ENCODE measurements around the gene MRPL40. TPM values are rescaled to one million over a fixed set of nuclear protein-coding genes. Genes with fewer than 3 reads are reported as not detected.

The MRPL40 gene
- total RNA-seq, 2 experiments from 2014 or later = 10.7 to 11.3 TPM

DNA sequence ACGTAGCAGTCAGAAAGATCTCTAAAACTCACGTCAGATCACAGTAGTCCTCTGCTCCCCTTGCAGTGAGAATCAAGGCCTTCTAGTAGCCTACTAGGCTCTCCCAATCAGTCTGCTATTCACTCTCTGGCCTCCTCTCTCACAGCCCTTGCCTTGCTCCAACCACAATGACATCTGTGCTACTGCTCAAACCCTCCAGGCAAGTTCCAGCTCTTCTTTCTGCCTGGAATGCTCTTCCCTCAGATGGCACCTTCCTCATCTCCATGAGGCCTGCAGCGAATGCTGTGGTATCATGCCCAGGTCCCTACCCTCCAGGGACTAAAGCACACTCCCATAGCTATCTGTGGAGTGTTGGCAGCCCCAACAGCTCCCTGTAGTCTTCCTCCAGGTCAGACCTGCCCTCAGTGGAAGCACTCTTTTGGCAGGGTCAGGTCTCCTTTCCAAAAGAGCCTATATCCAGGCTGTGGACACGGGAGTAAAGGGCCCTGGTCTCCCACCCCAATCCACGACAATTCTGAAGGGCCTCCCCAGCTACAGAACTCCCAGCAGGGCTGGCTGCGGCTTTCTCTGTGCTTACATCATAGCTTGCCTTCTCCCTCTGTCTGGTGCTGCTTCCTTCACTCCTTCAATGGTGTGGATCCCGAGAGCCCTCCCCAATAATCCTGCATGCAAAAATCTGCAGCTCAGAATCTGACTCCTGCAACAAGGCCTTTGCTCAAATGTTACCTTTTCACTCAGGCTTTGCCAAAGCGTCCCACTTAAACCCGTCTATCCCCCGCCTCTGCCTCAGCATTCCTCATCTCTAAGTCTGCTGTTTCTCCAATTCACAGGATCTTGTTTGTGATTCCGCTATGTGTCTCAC lies 9.7 kb upstream of the MRPL40 start:
- Mint-ChIP-seq H3K27me3 (no peaks in the 10 kb centered on the region), H3K27ac (peak overlapping the region; percentile 82), H3K4me1 (ENCODE audit: low read depth) (peaks cover 91% of the 10 kb centered on the region), H3K36me3 (ENCODE audit: low read depth) (peaks cover 6% of the 10 kb centered on the region), H3K9me3 (no peaks in the 10 kb centered on the region), H3K4me3 (peak overlapping the region; percentile 12)
- H3K36me3 ChIP-seq (ENCODE audit: insufficient read depth, low read length) = peaks cover 16% of the 10 kb centered on the region
- ChIA-PET CTCF (no interaction called here), POLR2A (interaction anchor here (1.6 kb wide), 1 partner anchor 9 kb away, joined by 10 read pairs; the partner anchor contains the start of genes HIRA and MRPL40)
- TF ChIP-seq, protein P1, sequence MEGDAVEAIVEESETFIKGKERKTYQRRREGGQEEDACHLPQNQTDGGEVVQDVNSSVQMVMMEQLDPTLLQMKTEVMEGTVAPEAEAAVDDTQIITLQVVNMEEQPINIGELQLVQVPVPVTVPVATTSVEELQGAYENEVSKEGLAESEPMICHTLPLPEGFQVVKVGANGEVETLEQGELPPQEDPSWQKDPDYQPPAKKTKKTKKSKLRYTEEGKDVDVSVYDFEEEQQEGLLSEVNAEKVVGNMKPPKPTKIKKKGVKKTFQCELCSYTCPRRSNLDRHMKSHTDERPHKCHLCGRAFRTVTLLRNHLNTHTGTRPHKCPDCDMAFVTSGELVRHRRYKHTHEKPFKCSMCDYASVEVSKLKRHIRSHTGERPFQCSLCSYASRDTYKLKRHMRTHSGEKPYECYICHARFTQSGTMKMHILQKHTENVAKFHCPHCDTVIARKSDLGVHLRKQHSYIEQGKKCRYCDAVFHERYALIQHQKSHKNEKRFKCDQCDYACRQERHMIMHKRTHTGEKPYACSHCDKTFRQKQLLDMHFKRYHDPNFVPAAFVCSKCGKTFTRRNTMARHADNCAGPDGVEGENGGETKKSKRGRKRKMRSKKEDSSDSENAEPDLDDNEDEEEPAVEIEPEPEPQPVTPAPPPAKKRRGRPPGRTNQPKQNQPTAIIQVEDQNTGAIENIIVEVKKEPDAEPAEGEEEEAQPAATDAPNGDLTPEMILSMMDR (IDR thresholded peaks at IDR 0.05) = no peak
- no peaks in the 10 kb centered on the region for H3K27me3 ChIP-seq (ENCODE audit: control insufficient read depth in 1 of 2, insufficient read depth in 2 of 2, low read length in 2 of 2)
- H3K4me1 ChIP-seq (ENCODE audit: insufficient read depth, low read length) = peaks cover 57% of the 10 kb centered on the region
- no peaks in the 10 kb centered on the region for H3K9me3 ChIP-seq (ENCODE audit: control insufficient read depth in 1 of 2, insufficient read depth in 1 of 2, low read length in 2 of 2)
- no peak for ATAC-seq (ENCODE audit: poor library complexity)
- no peak for DNase-seq
- no peak overlapping the region for H3K27ac ChIP-seq (ENCODE audit: low read depth in 1 of 2, low read length in 2 of 2)
- no peak overlapping the region for H3K4me3 ChIP-seq (ENCODE audit: low read length)
- intact Hi-C loops (cut with DNase I, micrococcal nuclease) = no loop called here

DNA sequence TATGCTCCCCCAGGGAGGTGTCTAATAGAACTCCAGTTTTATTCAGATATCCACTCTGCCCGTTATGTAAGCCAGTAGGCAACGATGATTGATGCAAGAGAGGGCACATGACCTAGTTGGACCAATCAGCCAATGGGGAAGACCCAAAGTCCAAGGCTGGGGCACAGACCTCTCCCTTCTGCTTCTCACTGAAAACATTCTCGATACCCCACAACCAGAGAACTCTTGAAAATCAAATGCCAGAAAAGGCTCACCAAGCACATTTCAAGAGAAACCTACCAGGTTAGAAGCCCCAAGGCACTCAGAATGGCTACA lies 8.2 kb upstream of the MRPL40 start:
- Mint-ChIP-seq H3K9me3 (no peaks in the 10 kb centered on the region), H3K27me3 (no peaks in the 10 kb centered on the region), H3K4me3 (no peak overlapping the region), H3K27ac (peak overlapping the region; percentile 82), H3K36me3 (ENCODE audit: low read depth) (peaks cover 6% of the 10 kb centered on the region), H3K4me1 (ENCODE audit: low read depth) (peaks cover 91% of the 10 kb centered on the region)
- Histone ChIP-seq H3K27ac (ENCODE audit: low read depth in 1 of 2, low read length in 2 of 2) (no peak overlapping the region), H3K9me3 (ENCODE audit: control insufficient read depth in 1 of 2, insufficient read depth in 1 of 2, low read length in 2 of 2) (no peaks in the 10 kb centered on the region), H3K4me1 (ENCODE audit: insufficient read depth, low read length) (peaks cover 61% of the 10 kb centered on the region), H3K27me3 (ENCODE audit: control insufficient read depth in 1 of 2, insufficient read depth in 2 of 2, low read length in 2 of 2) (no peaks in the 10 kb centered on the region), H3K36me3 (ENCODE audit: insufficient read depth, low read length) (peaks cover 16% of the 10 kb centered on the region), H3K4me3 (ENCODE audit: low read length) (no peak overlapping the region)
- POLR2A ChIA-PET = no interaction called here
- CTCF ChIA-PET = interaction anchor here (0.6 to 0.7 kb wide), 2 partner anchors 38 to 342 kb away, joined by 3 to 4 read pairs; no protein-coding TSS in a partner anchor
- DNase-seq = no peak
- ATAC-seq (ENCODE audit: poor library complexity) = no peak
- TF ChIP-seq, protein P1 (IDR thresholded peaks at IDR 0.05) = no peak
- intact Hi-C loops (cut with DNase I, micrococcal nuclease) = no loop called here

DNA sequence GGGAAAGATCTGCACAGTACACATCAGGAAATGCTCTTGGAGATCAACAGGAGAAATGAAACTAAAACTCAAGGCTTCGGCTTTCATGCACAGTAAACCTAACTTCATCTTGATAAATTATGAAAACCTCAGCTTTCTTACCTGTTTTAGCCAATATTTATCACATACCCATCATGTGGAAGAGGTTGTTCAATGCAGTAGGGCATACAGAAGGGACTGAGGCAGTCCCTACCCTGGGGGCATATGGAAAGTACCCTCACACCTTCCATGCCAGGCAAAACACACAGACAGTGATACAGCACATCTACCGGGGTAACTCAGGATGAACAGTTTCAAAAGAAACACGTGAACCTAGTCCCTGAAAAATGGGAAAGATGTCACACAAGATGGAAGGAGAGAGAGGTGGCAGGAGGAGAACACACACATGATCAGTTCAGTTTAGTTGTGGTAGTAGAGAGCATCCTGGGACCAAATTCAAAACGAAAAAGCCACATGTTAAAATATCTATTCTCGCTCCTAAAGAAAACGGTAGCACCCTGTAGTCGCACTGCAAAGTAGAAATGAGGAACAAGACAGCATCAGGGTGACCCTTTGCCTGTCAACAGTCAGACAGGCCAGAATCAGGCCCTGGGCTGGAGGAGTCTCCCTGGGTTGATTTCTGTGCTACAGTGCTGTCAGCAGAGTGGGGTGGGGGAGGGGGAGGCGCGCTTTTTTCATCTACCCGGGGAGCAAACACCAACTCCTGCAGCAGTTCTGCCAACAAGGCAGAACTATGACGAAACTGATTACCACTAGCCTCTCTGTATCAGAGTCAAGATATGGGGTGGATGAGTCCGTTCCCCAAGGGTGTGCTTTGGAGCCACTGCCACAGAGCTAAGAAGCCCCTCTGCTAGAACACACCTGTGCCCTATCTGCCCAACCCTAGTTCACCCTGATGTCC lies 2.1 kb upstream of the MRPL40 start:
- Histone ChIP-seq H3K4me3 (ENCODE audit: low read length) (peak overlapping the region; percentile 84), H3K27me3 (ENCODE audit: control insufficient read depth in 1 of 2, insufficient read depth in 2 of 2, low read length in 2 of 2) (no peaks in the 10 kb centered on the region), H3K9me3 (ENCODE audit: control insufficient read depth in 1 of 2, insufficient read depth in 1 of 2, low read length in 2 of 2) (no peaks in the 10 kb centered on the region), H3K27ac (ENCODE audit: low read depth in 1 of 2, low read length in 2 of 2) (peak overlapping the region; percentile 54 to 60), H3K4me1 (ENCODE audit: insufficient read depth, low read length) (peaks cover 43% of the 10 kb centered on the region), H3K36me3 (ENCODE audit: insufficient read depth, low read length) (peaks cover 13% of the 10 kb centered on the region)
- ATAC-seq (ENCODE audit: poor library complexity) (peak; percentile 35), DNase-seq (peak in 11 of 14 experiments; percentile 9 to 69 (median 47))
- POLR2A ChIA-PET = interaction anchor here (2.5 to 5.7 kb wide), 3 partner anchors 10 to 48 kb away, joined by 21 to 94 read pairs (median 54); partner anchors contain the start of genes C22orf39, CDC45 and UFD1
- peaks cover 61% of the 10 kb centered on the region for H3K4me1 Mint-ChIP-seq (ENCODE audit: low read depth)
- peak overlapping the region; percentile 97 for H3K4me3 Mint-ChIP-seq
- no peaks in the 10 kb centered on the region for H3K27me3 Mint-ChIP-seq
- no peaks in the 10 kb centered on the region for H3K9me3 Mint-ChIP-seq
- CTCF ChIA-PET = interaction anchor here (0.8 kb wide), 1 partner anchor 17 kb away, joined by 3 read pairs; the partner anchor contains the start of gene C22orf39
- H3K27ac Mint-ChIP-seq = peak overlapping the region; percentile 95
- intact Hi-C loops (cut with DNase I, micrococcal nuclease) = loop anchor here (5.0 kb wide), 2 partner anchors 47 to 138 kb away; partner anchors contain the start of genes CDC45 (in 1 of the 2), CLTCL1 (in 1 of the 2) and UFD1 (in 1 of the 2)
- peaks cover 33% of the 10 kb centered on the region for H3K36me3 Mint-ChIP-seq (ENCODE audit: low read depth)
- TF ChIP-seq, protein P1 (IDR thresholded peaks at IDR 0.05) = no peak
